CD1c-positive myeloid dendritic cell (primary cell): ENCODE measurements around the gene SLC4A1.

ENCODE experiments used
- DNase-seq: peaks from one replicate; pipeline ENCODE4 v3.0.0-alpha.2; 2016; ENCODE audit errors: extremely low spot score

SLC4A1 gene

DNA sequence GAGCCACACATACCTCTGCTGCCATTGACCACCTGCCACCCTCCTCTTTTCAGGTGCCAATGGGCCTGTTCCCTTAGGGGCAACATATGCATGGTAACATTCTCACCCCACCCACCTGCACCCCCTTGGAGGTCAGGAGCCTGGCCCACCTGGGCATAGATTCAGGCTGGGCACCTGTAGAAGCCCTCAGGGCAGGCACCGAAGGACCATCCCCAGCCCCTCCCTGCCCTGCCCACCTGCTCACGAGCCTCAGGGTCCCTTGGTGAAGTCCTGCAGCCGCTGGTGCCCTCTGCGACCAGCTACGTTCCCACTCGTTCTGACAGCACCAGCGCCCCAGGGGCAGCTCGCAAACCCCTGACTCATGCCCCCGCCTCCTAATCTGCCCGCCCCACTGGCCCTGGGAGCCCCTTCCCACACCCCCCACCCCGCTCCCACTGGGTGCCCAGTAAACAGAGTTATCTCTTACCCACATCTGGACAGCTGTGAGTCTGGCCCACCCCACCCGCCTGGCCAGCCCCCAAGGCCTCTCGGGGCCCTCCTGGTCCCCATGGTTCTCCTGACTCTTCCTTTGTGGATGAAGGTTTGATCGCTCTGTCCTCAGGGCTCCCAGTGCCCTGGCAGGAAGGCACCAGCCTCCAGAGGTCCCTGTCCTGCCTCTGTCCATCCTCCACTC lies at the start of gene SLC4A1:
Gene SLC4A1, minus strand, starts transcription at position 318 of the 673 bp plus-strand sequence. CDS start 5,269 bp downstream, outside the sequence.
- no peak for DNase-seq

DNA sequence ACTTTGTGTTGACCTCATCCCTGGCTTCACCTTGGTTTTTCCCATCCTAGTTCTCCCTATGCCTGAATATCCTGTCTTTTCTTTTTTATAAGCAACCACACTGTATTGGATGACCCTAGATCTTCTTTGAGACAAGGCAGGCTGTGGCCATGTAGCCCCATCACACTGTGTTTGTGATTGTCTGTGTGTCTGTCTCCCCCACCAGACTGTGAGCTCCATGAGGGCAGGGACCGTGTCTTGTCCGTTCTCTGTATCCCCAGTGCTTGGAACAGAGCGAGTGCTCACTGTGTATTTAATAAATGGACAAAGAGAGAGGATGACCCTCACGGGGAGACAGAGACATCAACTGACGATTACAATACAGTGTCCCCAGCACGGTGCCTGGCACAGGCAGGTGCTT lies 49.6 kb upstream of the SLC4A1 start:
- no peak for DNase-seq

DNA sequence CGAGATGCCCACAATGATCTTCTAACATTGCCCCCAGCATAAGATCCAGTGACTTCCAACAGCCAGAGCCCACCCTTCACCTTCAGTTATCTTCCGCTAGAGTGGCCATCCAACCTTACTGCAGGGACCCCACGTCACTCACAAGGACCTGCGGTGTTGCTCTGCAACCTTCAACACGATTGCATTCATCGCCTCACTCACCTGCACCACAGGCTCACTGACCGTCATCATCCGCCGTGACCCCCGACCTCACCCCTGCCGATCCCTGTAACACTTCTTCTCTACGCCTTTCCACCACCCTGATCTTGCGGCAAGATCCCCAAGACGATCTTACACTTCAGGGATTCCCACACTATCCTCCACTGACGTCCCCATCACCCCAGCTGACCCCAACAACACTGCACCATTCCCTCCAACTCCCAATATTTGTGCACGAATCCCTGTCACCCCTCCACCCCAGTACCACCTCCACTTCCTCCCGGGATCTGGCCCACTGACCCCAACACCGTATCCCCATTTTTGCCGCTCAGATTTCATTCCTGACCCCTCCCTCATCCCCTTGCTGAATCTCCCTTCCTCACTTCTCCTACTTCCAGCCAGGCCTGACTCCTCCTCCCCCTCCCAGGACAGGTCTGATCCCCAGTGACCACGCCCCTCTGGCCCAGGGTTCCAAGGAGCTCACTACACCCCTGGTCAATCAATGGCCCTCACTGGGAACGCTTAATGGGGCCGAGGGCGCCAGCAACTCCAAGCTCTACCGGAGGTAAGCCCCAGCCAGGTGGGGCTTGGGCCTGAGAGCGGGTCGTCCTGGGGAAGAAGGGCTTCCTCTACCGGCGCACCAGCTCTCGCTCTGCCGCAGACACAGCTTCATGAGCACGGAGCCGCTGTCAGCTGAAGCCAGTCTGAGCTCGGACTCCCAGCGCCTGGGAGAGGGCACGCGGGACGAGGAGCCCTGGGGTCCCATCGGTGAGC lies 48.1 kb upstream of the SLC4A1 start:
- DNase-seq: no peak

DNA sequence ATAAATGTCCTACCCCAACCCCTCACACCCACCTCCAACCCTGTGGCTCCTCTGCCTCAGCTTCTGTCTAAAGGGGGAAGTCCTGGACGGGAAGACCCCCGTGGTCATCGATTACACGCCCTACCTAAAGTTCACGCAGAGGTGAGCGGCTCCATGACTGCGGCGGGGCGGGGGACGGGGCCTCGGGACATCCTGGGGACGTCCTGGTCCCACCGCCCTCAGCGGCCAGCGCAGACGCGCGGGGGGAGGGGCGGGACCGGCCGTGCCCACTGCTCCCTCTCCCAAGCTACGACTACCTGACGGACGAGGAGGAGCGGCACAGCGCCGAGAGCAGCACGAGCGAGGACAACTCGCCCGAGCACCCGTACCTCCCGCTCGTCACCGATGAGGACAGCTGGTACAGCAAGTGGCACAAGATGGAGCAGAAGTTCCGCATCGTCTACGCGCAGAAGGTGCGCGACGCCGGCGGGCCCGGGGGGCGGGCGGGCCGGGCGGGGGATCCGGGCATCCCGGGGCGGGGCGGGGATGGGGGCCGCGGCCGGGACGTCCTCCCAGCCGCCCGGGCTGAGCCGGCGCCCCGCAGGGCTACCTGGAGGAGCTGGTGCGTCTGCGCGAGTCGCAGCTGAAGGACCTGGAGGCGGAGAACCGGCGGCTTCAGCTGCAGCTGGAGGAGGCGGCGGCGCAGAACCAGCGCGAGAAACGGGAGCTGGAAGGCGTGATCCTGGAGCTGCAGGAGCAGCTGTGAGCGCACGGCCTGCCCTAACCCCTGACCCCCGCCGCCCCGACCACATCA lies 47.1 kb upstream of the SLC4A1 start:
- DNase-seq: peak; percentile 44

DNA sequence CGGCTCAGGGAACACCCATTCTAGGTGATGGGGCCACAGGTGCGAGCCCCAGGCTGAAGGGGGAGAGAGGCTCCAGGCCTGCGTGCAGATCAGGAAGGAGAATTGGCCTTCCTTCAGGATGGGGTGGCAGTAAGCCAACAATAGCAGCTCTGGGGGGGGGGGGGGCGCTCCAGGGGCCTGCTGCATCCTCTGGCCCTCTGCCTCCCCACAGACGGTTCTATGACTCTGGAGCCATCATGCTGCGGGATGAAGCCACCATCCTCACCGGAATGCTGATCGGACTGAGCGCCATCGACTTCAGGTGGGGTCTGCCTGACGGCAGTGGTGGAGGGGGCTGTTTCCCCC lies 46.6 kb upstream of the SLC4A1 start:
- no peak for DNase-seq

DNA sequence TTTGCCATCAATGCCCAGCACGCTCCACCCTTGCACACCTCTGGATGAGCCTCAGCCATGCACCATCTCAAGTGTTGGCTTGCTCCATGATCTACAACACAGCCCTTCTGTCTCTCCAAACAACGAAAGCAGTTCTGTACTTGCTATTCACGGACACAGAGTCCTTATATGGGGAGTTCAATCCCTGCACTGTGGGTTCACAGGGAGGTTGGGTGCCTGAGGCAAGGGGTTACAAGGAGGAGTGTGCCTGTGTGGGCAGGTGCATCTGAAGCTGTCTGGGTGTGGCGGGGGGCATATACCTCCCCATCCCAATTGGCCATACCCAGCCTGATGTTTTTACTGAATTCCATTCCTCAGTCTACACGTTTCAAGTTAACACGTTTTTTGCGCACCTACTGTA lies 46.1 kb upstream of the SLC4A1 start:
- DNase-seq: no peak

DNA sequence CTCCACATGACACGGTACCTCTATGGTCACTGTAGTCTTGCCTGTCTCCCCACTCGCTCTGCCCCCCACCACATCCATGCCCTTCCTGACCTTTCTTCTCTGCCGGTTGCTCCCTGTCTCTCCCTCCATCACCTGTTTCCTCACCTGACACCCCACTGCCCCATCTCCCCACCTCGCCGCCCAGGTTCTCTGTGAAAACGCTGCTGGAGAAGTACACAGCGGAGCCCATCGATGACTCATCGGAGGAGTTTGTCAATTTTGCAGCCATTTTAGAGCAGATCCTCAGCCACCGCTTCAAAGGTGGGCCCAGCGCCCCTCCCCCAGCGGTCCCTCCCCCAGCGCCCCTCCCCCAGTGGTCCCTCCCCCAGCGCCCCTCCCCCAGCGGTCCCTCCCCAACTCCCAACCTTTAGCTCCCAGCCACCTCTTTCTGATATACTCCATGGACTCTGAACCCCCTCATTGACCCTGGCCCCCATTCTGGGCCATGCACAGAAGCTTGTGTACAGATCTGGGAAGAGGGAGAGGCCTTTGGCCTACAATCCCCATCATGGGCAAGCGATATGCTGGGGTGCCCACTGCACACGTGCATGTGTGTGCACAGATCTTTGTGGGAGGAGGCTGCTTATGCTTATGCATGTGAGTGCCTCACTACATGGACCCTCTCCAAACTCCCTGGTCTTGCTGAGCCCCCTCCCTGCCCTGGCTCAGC lies 44.6 kb upstream of the SLC4A1 start:
- DNase-seq: no peak

DNA sequence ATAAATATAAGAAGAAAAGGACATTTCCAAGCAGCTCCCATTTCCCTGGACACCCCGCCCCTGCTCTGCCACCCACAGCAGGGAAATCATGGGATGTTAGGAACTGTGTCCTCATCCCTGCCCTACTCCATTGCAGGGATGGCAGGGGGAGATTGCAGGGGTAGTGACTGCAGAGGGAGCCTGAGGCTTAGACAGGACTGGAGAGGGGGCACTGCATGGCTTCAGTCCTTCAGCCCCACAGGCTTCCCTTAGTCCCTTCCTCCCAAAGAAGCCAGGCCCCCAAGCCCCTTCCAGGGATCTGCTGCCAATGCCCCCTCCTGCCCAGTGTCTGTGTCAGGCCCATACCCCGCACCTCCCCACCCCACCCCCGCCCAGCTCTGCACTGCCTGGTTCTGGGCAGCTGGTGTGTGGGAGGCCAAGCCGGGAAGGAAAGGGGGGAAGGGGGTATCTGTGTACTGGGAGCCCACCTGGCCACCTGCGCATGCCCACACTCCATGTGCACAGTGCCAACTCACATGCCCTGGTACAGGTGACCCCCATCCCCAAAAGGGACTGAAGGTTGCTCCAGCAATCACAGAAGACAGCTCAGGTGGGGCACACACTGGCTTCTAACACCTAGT lies 43.7 kb upstream of the SLC4A1 start:
- DNase-seq: no peak

DNA sequence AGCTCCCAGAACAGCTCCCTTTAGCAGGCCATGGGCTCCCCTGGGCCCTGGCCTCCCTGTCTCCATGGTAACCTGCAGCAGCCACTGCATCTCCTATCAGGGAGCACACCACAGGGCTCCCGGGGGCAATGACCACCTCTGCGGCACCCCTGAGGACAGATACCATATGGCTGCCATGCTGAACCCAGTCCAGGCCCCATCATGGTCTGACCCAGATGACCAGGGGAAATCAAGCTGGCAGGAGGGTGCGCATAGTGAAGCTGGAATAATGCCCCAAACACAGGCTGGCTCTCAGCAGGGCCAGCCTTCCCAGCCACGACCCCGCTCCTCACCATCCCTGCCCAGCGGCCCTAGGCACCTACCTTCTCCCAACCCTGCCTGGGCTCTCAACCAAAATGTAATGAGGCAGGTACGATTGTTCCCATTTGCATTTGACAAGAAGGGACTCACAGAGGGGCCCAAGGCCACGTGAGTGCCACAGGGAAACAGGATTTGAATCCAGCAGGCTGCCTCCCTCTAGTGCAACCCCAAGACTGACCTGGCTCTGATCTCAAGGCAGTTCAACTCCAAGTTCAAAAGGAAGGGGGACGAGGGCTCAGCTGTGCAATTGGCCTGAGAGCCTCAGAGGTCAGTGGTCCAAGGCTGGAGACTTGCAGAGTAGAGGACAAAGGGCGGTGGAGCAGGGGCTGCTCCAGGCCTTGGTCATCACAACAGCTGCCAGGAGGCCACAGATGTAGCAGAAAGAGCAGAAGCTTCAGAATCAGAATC lies 42.9 kb upstream of the SLC4A1 start:
- DNase-seq: no peak

DNA sequence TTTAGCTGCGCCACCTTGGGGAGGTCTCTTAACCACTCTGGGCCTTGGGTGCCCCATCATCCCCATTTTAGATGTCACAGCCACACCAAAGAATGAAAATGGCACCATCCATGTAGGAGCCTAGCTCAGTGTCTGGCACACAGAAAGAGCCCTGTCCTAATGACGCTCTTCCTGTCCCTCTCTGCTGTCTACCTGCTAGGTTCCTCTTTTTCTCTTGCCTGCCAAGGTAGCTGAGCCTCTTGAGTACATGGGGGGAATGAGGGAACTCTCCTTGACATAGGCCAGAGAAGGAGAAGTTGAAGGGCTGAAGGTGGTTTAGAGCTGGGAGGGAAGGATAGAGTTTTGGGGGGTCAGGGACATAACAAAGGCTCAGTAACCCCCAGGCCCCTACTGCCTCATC lies 42.3 kb upstream of the SLC4A1 start:
- no peak for DNase-seq

DNA sequence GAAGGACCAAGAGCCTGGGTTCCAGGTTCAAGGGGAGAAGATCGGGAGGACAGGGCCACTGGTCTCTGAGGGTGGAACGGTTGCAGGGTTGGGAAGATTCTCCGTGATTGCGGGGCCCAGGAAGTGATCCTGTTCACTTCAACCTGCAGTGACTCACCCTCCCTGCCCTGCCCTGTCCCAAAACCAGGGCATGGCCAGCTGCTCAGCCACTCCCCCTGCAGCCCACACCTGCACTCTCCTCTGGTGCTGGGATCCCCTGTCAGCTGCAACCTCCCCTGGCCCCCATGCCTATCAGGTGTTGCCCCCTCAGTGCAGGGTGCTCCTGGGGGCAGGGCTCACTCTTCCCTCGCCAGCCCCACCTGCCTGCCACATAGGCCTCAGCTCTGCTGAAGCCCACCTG lies 41.5 kb upstream of the SLC4A1 start:
- no peak for DNase-seq

DNA sequence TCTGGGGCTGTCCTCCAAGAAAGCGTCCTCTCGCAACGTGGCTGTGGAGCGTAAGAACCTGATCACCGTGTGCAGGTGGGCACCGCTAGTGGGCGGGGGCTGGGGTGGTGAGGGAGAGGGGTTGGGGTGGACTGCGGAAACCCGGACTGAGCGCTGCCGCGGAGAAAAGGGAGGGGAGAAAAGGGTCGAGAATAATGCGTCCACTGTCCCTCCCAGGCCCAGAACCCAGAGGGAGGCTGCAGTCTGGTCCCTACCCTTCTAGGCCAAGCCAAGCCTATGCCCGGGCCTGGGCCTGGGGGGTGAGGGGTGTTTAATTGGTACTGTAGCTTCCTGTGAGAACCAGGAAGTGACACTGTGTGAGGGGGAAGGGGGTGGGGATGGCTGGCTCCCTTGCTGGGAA lies 40.9 kb upstream of the SLC4A1 start:
- DNase-seq: no peak

DNA sequence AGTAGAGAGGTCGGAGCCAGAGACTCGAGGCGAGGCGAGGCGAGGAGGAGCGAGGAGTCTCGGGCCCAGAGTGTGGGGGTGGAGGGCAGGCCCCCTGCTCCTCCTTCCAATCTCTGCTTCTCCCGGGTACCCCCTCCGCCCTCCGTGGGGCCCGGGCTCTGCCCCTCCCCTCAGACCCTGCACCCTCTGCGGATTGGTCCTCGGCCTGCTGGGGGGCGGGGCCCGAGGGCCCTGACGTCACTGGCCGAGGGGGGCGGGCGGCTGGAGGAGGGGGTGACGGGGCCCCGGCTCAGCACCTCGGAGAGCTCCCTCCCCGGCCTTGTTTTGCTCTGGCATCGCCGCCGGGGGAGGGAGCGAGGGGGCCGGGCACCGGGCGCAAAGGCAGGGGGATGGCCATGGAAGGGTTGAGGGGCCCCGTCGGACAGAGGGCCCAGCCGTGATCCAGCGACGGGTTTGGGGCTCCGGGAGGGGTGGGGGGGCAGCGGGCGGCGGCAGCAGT lies 40.4 kb upstream of the SLC4A1 start, which contains the start of gene RUNDC3A:
Gene RUNDC3A, plus strand, starts transcription at position 282 of the 499 bp plus-strand sequence. CDS start 232 bp downstream, outside the sequence.
- peak; percentile 75 for DNase-seq

DNA sequence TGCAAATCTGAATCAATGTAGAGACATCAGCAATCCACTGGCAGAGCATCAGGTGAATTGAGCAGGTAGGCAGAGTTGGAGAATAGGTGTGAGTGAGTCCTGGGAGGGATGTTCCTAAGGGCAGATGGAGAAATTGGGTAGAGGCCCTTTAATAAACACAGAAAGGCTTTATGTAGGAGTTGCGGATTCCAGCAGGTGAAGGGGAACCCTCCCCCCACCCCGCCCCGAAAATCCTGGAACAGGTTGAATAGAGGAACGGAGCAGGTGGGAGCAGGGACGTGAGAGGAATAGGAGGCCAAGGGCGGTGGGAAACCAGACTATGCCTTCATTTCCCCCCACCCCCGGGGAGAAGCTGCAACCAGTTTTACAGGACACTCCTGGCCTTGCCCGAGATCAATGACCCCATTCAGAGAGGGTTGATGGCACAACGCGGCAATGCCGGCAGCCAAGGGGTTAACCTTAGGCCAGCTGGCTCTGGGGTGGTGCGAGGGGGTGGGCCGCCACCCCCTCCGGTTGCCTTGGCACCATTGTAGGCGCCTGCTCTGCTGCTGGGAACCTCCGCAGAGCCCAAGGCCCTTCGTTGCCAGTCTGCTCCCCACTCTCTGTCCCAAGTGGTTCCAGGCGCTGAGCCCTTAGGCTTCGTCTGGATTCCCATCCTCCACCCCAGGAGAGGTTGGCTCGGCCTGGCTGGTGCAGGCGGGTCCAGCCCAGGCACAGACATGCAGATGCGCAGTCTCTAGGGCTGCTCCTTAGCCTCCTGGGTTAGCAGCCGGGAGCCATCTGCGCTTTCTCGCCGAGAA lies 39.7 kb upstream of the SLC4A1 start:
- DNase-seq: no peak

DNA sequence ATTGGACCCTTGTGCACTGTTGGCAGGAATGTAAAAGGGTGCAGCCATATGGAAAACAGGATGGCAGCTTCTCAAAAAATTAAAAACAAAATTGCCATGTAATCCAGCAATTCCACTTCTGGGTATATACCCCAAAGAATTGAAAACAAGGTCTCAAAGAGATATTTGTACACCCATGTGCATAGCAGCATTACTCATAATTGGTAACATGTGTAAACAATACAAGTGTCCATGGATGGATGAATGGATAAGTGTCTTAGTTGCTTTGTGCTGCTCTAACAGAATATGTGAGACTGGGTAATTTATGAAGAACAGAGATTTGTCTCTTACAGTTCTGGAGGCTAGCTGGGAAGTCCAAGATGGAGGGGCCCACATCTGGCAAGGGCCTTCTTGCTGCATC lies 36.7 kb upstream of the SLC4A1 start:
- no peak for DNase-seq

DNA sequence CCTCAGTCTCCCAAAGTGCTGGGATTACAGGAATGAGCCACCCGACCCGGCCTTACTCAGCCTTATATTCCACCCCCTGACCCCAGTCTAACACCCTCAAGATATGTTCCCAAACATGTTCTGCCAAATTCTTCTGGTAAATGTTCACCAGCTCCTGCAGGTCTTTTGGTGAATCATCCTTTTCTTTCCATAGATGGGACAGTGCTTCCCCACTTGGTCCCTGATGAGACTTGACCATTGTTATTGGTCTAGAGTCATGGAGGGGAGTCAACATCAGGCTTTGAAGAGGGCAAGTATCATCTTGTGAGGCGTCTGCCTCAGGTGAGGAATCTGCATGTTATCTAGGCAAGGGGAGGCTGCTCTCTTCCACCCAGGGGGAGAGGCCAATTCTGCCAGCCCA lies 30.0 kb upstream of the SLC4A1 start:
- no peak for DNase-seq

DNA sequence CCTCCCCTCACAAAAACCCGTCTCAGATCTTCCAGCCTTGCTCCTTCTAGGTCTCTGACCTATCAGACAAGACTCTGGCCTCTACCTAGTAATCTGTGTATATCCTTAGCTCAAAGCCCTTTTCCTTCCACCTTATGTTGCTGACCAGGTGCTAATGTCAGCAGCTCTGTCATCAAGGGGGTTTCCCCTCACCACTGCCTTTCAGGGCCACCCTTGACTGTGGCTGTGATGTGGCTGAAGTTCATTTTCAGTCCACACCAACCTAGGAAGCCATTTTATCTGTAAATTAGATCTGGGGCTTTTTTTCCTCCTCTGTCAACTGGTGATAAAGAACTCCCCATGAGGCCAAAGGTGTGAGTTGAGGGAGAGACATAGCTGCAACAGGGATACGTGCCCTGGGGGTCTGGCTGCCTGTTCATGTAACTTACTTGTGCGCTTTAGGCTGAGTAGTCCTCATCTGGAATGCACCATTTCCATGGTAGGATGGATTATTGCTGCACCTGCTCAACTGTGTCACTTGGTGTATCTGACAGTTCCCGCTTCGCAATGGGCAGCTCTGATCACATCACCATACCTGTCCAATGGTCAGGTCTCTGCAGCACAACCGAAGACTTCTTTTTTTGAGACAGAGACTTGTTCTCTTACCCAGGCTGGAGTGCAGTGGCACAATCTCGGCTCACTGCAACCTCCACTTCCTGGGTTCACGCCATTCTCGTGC lies 25.7 kb upstream of the SLC4A1 start:
- DNase-seq: no peak

DNA sequence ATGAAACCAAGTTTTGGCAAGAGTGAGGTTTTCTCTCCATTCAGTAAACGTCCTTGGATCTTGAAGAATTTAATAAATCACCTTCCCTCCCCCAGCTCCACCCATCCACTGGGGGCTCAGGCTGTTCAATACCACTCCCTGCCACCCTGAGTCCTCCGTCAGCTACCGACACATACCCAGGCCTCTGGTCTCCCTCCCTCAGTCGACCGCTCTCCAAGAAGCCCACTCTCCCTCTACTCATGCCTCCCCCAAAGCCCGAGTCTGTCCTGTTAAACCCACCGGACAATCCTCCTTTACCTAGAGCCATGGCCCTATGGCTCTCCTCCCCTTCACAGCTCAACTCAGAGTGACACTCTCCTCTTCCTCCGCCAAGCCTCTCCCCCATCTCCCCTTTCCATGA lies 19.7 kb upstream of the SLC4A1 start:
- no peak for DNase-seq

DNA sequence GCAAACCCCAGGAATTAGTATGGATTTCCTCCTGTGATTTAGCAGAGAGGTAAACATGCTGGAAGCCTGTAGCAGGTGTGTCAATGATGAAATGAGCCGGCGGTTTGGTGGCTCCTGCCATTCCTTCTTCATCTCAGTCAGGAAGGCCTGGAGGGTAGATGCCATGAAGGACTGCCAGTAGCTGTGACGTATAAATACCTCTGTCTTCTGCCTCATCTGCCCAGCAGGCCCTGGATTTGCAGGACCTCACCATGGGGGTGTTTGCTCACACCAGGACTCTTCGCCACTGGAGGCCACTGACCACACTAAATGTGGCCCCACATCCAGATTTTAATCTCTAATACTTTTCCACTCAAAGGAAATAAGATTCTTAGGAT lies 16.1 kb upstream of the SLC4A1 start:
- DNase-seq: no peak
